Measurements from ENCODE around the gene CLSTN3. TPM values are rescaled to one million over a fixed set of nuclear protein-coding genes. Genes with fewer than 3 reads are reported as not detected.

The CLSTN3 gene
- total and polyA plus RNA-seq, 4 donors = 6.1 to 37.2 (median 26.8) TPM

DNA sequence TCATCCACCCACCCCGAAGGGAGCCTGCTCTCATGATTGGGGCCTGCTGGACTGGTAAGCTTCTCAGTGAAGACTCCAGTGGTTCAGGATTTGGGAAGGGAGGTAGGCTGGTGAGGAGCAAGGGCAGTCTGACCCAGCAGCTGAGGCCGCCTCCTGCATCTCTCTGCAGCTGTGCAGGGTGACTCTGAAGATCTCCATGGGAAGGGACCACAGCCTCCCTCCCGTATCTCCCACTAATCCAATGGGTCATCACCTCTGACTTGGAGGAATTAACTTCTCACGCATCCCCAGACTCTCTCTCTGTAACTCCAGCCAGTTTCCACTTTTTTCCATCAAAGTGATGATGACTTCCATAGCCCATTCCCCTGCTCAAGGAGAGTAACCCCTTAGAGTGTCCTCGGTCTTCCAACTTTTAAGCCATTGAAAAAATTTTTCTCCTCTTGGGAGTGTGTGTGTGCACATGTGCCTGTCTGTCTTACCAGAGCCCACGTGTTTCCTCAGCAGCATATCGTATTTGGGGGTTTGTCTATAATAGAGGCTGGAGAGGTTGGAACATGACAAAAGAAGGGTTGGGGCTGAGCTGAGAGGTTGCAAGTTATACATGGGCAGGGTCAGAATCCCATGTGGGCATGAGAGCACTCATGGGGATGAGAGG, 11.3 kb downstream of the CLSTN3 start:
- H3K9me3 ChIP-seq (ENCODE audit: control insufficient read depth in 4 of 4, low read length in 3 of 4) = no peaks in the 10 kb centered on the region

DNA sequence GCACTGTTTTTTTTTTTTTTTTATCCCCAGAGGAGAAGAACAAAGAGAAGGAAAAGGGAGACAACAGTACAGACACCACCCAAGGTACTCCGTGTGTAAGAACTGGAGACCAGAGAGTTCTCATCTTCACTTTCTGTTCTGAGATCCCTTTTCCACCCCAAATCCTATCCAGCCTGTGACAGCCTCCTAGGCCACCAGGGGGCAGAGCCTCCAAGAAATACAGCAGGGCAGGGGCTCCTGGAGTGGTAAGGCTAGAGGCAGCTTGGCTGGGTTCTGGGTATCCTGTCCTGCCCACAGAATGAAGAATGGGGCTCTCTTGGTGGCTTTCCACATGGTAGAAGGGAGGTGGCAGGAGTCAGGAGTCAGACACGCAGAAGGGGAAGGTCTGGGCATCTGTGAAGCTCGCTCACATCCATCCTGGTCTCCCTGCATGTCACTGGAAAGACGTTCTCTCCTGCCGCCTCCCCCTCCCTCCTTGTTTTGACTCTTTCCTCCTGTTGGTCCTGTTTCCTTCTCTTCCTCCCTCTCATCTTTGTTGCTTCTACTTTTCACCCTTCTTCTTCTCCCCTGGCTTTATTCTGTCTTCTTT, 12.0 kb downstream of the CLSTN3 start:
- Histone ChIP-seq H3K4me3 (ENCODE audit: low read depth in 1 of 3, low read length in 3 of 3) (no peak overlapping the region), H3K36me3 (ENCODE audit: control insufficient read depth in 4 of 4, insufficient read depth in 3 of 4, low read depth in 1 of 4, low read length in 3 of 4) (peaks cover 4 to 52% (median 17%) of the 10 kb centered on the region in 4 donors), H3K27ac (ENCODE audit: low read depth in 1 of 2, low read length in 2 of 2) (no peak overlapping the region), H3K27me3 (ENCODE audit: control insufficient read depth in 4 of 4, insufficient read depth in 4 of 4, low read length in 3 of 4) (no peaks in the 10 kb centered on the region), H3K9ac (ENCODE audit: low read depth in 1 of 2, low read length in 2 of 2) (no peak overlapping the region), H3K9me3 (ENCODE audit: control insufficient read depth in 4 of 4, low read length in 3 of 4) (no peaks in the 10 kb centered on the region), H3K4me1 (ENCODE audit: control insufficient read depth in 4 of 4, insufficient read depth in 4 of 4, low read length in 3 of 4) (peaks cover 3 to 27% (median 15%) of the 10 kb centered on the region in 4 donors)
- WGBS = 84% methylated on average over 5 of the region's 5 CpGs
- peak; percentile 66 for DNase-seq (ENCODE audit: low spot score)
- TF ChIP-seq, protein P1, sequence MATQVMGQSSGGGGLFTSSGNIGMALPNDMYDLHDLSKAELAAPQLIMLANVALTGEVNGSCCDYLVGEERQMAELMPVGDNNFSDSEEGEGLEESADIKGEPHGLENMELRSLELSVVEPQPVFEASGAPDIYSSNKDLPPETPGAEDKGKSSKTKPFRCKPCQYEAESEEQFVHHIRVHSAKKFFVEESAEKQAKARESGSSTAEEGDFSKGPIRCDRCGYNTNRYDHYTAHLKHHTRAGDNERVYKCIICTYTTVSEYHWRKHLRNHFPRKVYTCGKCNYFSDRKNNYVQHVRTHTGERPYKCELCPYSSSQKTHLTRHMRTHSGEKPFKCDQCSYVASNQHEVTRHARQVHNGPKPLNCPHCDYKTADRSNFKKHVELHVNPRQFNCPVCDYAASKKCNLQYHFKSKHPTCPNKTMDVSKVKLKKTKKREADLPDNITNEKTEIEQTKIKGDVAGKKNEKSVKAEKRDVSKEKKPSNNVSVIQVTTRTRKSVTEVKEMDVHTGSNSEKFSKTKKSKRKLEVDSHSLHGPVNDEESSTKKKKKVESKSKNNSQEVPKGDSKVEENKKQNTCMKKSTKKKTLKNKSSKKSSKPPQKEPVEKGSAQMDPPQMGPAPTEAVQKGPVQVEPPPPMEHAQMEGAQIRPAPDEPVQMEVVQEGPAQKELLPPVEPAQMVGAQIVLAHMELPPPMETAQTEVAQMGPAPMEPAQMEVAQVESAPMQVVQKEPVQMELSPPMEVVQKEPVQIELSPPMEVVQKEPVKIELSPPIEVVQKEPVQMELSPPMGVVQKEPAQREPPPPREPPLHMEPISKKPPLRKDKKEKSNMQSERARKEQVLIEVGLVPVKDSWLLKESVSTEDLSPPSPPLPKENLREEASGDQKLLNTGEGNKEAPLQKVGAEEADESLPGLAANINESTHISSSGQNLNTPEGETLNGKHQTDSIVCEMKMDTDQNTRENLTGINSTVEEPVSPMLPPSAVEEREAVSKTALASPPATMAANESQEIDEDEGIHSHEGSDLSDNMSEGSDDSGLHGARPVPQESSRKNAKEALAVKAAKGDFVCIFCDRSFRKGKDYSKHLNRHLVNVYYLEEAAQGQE (IDR thresholded peaks at IDR 0.05) = no peak
- TF ChIP-seq SP1 (IDR thresholded peaks at IDR 0.05) (no peak), TAF1 (conservative IDR thresholded peaks at IDR 0.05) (no peak), EGR1 (IDR thresholded peaks at IDR 0.05; ENCODE audit: low read depth in 2 of 2) (no peak), HNF4G (IDR thresholded peaks at IDR 0.05) (no peak), RAD21 (IDR thresholded peaks at IDR 0.05) (peak; percentile 72 to 83)
- TF ChIP-seq, protein P2, sequence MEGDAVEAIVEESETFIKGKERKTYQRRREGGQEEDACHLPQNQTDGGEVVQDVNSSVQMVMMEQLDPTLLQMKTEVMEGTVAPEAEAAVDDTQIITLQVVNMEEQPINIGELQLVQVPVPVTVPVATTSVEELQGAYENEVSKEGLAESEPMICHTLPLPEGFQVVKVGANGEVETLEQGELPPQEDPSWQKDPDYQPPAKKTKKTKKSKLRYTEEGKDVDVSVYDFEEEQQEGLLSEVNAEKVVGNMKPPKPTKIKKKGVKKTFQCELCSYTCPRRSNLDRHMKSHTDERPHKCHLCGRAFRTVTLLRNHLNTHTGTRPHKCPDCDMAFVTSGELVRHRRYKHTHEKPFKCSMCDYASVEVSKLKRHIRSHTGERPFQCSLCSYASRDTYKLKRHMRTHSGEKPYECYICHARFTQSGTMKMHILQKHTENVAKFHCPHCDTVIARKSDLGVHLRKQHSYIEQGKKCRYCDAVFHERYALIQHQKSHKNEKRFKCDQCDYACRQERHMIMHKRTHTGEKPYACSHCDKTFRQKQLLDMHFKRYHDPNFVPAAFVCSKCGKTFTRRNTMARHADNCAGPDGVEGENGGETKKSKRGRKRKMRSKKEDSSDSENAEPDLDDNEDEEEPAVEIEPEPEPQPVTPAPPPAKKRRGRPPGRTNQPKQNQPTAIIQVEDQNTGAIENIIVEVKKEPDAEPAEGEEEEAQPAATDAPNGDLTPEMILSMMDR (IDR thresholded peaks at IDR 0.05; ENCODE audit: low read depth, low read length, missing input control) = peak; percentile 72

More for the DNA sequence above, 11.3 kb downstream of the CLSTN3 start:
- Histone ChIP-seq H3K36me3 (ENCODE audit: control insufficient read depth in 4 of 4, insufficient read depth in 3 of 4, low read depth in 1 of 4, low read length in 3 of 4) (peaks cover 8 to 58% (median 20%) of the 10 kb centered on the region in 4 donors), H3K4me1 (ENCODE audit: control insufficient read depth in 4 of 4, insufficient read depth in 4 of 4, low read length in 3 of 4) (peaks cover 3 to 20% (median 11%) of the 10 kb centered on the region in 4 donors), H3K27me3 (ENCODE audit: control insufficient read depth in 4 of 4, insufficient read depth in 4 of 4, low read length in 3 of 4) (no peaks in the 10 kb centered on the region), H3K9ac (ENCODE audit: low read depth in 1 of 2, low read length in 2 of 2) (no peak overlapping the region), H3K4me3 (ENCODE audit: low read depth in 1 of 3, low read length in 3 of 3) (no peak overlapping the region), H3K27ac (ENCODE audit: low read depth in 1 of 2, low read length in 2 of 2) (no peak overlapping the region)
- no peak for TF ChIP-seq RXRA (IDR thresholded peaks at IDR 0.05)
- 97% methylated on average over 7 of the region's 7 CpGs for WGBS
- DNase-seq (ENCODE audit: low spot score) = no peak

DNA sequence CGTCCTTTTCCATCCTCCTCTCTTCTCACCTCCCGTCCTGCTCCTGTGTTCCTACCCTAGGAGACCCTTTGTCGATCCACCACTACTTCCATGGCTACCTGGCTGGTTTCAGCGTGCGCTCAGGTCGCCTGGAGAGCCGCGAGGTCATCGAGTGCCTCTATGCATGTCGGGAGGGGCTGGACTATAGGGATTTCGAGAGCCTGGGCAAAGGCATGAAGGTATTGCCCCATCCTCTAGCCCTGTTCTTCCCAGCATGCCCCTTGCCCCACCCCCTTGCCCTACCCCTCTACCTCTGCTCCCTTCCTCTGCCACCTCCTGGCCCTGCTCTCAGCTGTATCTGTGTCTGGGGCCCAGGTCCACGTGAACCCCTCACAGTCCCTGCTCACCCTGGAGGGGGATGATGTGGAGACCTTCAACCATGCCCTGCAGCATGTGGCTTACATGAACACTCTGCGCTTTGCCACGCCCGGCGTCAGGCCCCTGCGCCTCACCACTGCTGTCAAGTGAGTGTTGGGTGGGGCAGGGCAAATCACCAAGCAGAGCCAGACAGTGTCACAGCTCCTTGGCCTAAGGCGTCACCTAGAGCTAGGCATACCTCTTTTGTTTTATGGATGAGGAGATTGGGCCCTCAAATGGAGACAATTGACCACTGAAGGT, 12.8 kb downstream of the CLSTN3 start:
- Histone ChIP-seq H3K36me3 (ENCODE audit: control insufficient read depth in 4 of 4, insufficient read depth in 3 of 4, low read depth in 1 of 4, low read length in 3 of 4) (peaks cover 0 to 45% (median 14%) of the 10 kb centered on the region in 4 donors), H3K27ac (ENCODE audit: low read depth in 1 of 2, low read length in 2 of 2) (peak overlapping the region in 1 of 2 donors; percentile 23), H3K4me1 (ENCODE audit: control insufficient read depth in 4 of 4, insufficient read depth in 4 of 4, low read length in 3 of 4) (peaks cover 3 to 27% (median 15%) of the 10 kb centered on the region in 4 donors), H3K9me3 (ENCODE audit: control insufficient read depth in 4 of 4, low read length in 3 of 4) (no peaks in the 10 kb centered on the region), H3K27me3 (ENCODE audit: control insufficient read depth in 4 of 4, insufficient read depth in 4 of 4, low read length in 3 of 4) (no peaks in the 10 kb centered on the region), H3K9ac (ENCODE audit: low read depth in 1 of 2, low read length in 2 of 2) (no peak overlapping the region), H3K4me3 (ENCODE audit: low read depth in 1 of 3, low read length in 3 of 3) (no peak overlapping the region)
- TF ChIP-seq JUND (IDR thresholded peaks at IDR 0.05) (no peak), HNF4A (conservative IDR thresholded peaks at IDR 0.05) (peak in 1 of 2 donors; percentile 57), RXRA (IDR thresholded peaks at IDR 0.05) (peak in 1 of 2 donors; percentile 66), FOXA2 (IDR thresholded peaks at IDR 0.05) (no peak)
- no peak for DNase-seq (ENCODE audit: low spot score)
- WGBS = 75% methylated on average over 18 of the region's 18 CpGs

All from liver (tissue), 9 donors.